WTC11 (cell line): Measurements from ENCODE around the gene MTMR3. TPM values are rescaled to one million over a fixed set of nuclear protein-coding genes. Genes with fewer than 3 reads are reported as not detected.

Source experiments
- ATAC-seq: fragments of 200-7000 bp; cut with Tn5 transposase; 2 replicates; pipeline ENCODE4 v1.10.0; 2021; ENCODE audit warnings: mild to moderate bottlenecking, moderate library complexity
- CTCF ChIA-PET: fragments of 300-600 bp; sonication (Branson Sonifier 250); formaldehyde crosslinking; loops from one replicate; lab custom pipeline; 2021; ENCODE audit warnings: antibody characterized with exemption; lab: Charles Lee
- POLR2A ChIA-PET: fragments of 350-600 bp; sonication (Branson Sonifier 250); formaldehyde crosslinking; loops from one replicate; lab custom pipeline; 2021; ENCODE audit warnings: antibody characterized with exemption; lab: Charles Lee
- DNase-seq: peaks from one replicate; pipeline ENCODE4 v3.0.0; 2021; ENCODE audit warnings: low spot score
- H3K27ac Mint-ChIP-seq: 2 replicates; pipeline ENCODE4 v1.8.0; 2021; ENCODE audit warnings: mixed read lengths
- H3K27me3 Mint-ChIP-seq: 2 replicates; pipeline ENCODE4 v1.8.0; 2021; ENCODE audit warnings: low read depth, mild to moderate bottlenecking, moderate library complexity, mixed read lengths
- H3K36me3 Mint-ChIP-seq: 2 replicates; pipeline ENCODE4 v1.8.0; 2021; ENCODE audit warnings: mixed read lengths
- H3K4me1 Mint-ChIP-seq: 2 replicates; pipeline ENCODE4 v1.8.0; 2022; ENCODE audit warnings: mixed read lengths
- H3K4me3 Mint-ChIP-seq: 2 replicates; pipeline ENCODE4 v1.8.0; 2021; ENCODE audit warnings: mild to moderate bottlenecking, moderate library complexity, mixed read lengths
- H3K9me3 Mint-ChIP-seq: 2 replicates; pipeline ENCODE4 v1.8.0; 2021; ENCODE audit warnings: mixed read lengths
- ATF1 ChIP-seq: sonication (generic); formaldehyde crosslinking; IDR thresholded peaks from 2 replicates; pipeline ENCODE4 v1.8.1; 2023; ENCODE audit warnings: mild to moderate bottlenecking, moderate library complexity, missing genetic modification reagents
- ATF2 ChIP-seq: sonication (generic); formaldehyde crosslinking; IDR thresholded peaks from 2 replicates; pipeline ENCODE4 v1.8.1; 2022; ENCODE audit warnings: low read depth, missing genetic modification reagents, borderline replicate concordance
- ATF6 ChIP-seq: sonication (generic); formaldehyde crosslinking; IDR thresholded peaks from 2 replicates; pipeline ENCODE4 v1.8.1; 2023; ENCODE audit warnings: mild to moderate bottlenecking, missing genetic modification reagents
- CREM ChIP-seq: sonication (generic); formaldehyde crosslinking; IDR thresholded peaks from 2 replicates; pipeline ENCODE4 v1.8.1; 2022; ENCODE audit warnings: mild to moderate bottlenecking, missing genetic modification reagents, moderate library complexity
- E2F1 ChIP-seq: sonication (generic); formaldehyde crosslinking; IDR thresholded peaks from 2 replicates; pipeline ENCODE4 v1.8.0; 2022; ENCODE audit warnings: mild to moderate bottlenecking, missing genetic modification reagents
- FOXP4 ChIP-seq: sonication (generic); formaldehyde crosslinking; IDR thresholded peaks from 2 replicates; pipeline ENCODE4 v1.8.0; 2022; ENCODE audit warnings: mild to moderate bottlenecking, missing genetic modification reagents
- JAZF1 ChIP-seq: fragments of 250-450 bp; sonication (Bioruptor Pico); IDR thresholded peaks from 2 replicates; pipeline ENCODE4 v1.9.0; 2021; ENCODE audit warnings: moderate library complexity, mild to moderate bottlenecking, inconsistent platforms
- JUN ChIP-seq: sonication (generic); formaldehyde crosslinking; IDR thresholded peaks from 2 replicates; pipeline ENCODE4 v1.8.0; 2023; ENCODE audit warnings: mild to moderate bottlenecking, missing genetic modification reagents
- MYBL2 ChIP-seq: sonication (generic); formaldehyde crosslinking; IDR thresholded peaks from 2 replicates; pipeline ENCODE4 v1.8.1; 2023; ENCODE audit warnings: mild to moderate bottlenecking, moderate library complexity, missing genetic modification reagents
- NR1H2 ChIP-seq: sonication (generic); formaldehyde crosslinking; IDR thresholded peaks from 2 replicates; pipeline ENCODE4 v1.9.0; 2021; ENCODE audit warnings: mild to moderate bottlenecking, moderate library complexity, missing genetic modification reagents
- NR3C1 ChIP-seq: sonication (generic); formaldehyde crosslinking; conservative IDR thresholded peaks from 2 replicates; pipeline ENCODE4 v1.8.1; 2023; ENCODE audit warnings: low read depth, mild to moderate bottlenecking, missing genetic modification reagents
- TEAD1 ChIP-seq: sonication (generic); formaldehyde crosslinking; IDR thresholded peaks from 2 replicates; pipeline ENCODE4 v1.8.0; 2022; ENCODE audit warnings: mild to moderate bottlenecking, missing genetic modification reagents
- TP53 ChIP-seq: sonication (generic); formaldehyde crosslinking; IDR thresholded peaks from 2 replicates; pipeline ENCODE4 v1.8.1; 2023; ENCODE audit warnings: mild to moderate bottlenecking, missing genetic modification reagents
- ZNF121 ChIP-seq: sonication (generic); formaldehyde crosslinking; IDR thresholded peaks from 2 replicates; pipeline ENCODE4 v1.8.0; 2023; ENCODE audit warnings: missing genetic modification reagents
- ZNF396 ChIP-seq: fragments of 250-450 bp; sonication (Bioruptor Pico); IDR thresholded peaks from 2 replicates; pipeline ENCODE4 v1.8.0; 2021; ENCODE audit warnings: mild to moderate bottlenecking, moderate library complexity, borderline replicate concordance
- ZNF423 ChIP-seq: fragments of 250-450 bp; sonication (Bioruptor Pico); IDR thresholded peaks from 2 replicates; pipeline ENCODE4 v2.1.2; 2022; ENCODE audit warnings: mild to moderate bottlenecking, moderate library complexity
- total RNA-seq: library from RNA; stranded (reverse); gene quantifications from 3 replicates; pipeline ENCODE4 v1.2.3, GENCODE V29; 2021
- TF ChIP-seq, protein P1 (sequence below): sonication (generic); formaldehyde crosslinking; IDR thresholded peaks from 2 replicates; pipeline ENCODE4 v1.8.1; 2022; ENCODE audit warnings: mild to moderate bottlenecking, missing genetic modification reagents, moderate library complexity, borderline replicate concordance
- TF ChIP-seq, protein P2 (sequence below): sonication (generic); formaldehyde crosslinking; IDR thresholded peaks from 2 replicates; pipeline ENCODE4 v1.8.1; 2023; ENCODE audit warnings: mild to moderate bottlenecking, missing genetic modification reagents, moderate library complexity
- TF ChIP-seq, protein P3 (sequence below): fragments of 250-450 bp; sonication (Bioruptor Pico); IDR thresholded peaks from 2 replicates; pipeline ENCODE4 v1.9.0; 2021; ENCODE audit warnings: moderate library complexity, mild to moderate bottlenecking, inconsistent platforms, borderline replicate concordance

Gene MTMR3
- total RNA-seq, 1 experiment from 2014 or later: 19.2 TPM

- DNase-seq (no peak), ATAC-seq (no peak)
- H3K27ac Mint-ChIP-seq: no peak overlapping the region
- no peak overlapping the region for H3K4me3 Mint-ChIP-seq
- no peak for TF ChIP-seq NR1H2 (CRISPR knock-in tag)
- no peak for TF ChIP-seq CREM (CRISPR knock-in tag)
- TF ChIP-seq JAZF1 (CRISPR knock-in tag): no peak
- no peak for TF ChIP-seq TP53 (CRISPR knock-in tag)
- no peak for TF ChIP-seq ATF1 (CRISPR knock-in tag)
- no peak for TF ChIP-seq TEAD1
- no peak for TF ChIP-seq NR3C1 (CRISPR knock-in tag)
- no peak for TF ChIP-seq E2F1 (CRISPR knock-in tag)
- no peak for TF ChIP-seq ZNF423 (CRISPR knock-in tag)
- TF ChIP-seq FOXP4: no peak
- no peaks in the 10 kb centered on the region for H3K27me3 Mint-ChIP-seq
- H3K4me1 Mint-ChIP-seq: peaks cover 58% of the 10 kb centered on the region
- no peaks in the 10 kb centered on the region for H3K36me3 Mint-ChIP-seq
- CTCF ChIA-PET: interaction anchor here (0.6 to 1.7 kb wide), 2 partner anchors 93 to 100 kb away, joined by 3 to 5 read pairs; no protein-coding TSS in a partner anchor
- POLR2A ChIA-PET: interaction anchor here (0.6 kb wide), 1 partner anchor 28 kb away, joined by 3 read pairs; no protein-coding TSS in a partner anchor
- no peaks in the 10 kb centered on the region for H3K9me3 Mint-ChIP-seq
Measured at GRCh38 chr22:29912141-29912540, 29.2 kb downstream of the MTMR3 start.

GRCh38 chr22:29912605-29913398, 29.8 kb downstream of the MTMR3 start:
- Mint-ChIP-seq H3K4me1 (peaks cover 59% of the 10 kb centered on the region), H3K4me3 (no peak overlapping the region), H3K9me3 (no peaks in the 10 kb centered on the region), H3K36me3 (no peaks in the 10 kb centered on the region), H3K27me3 (no peaks in the 10 kb centered on the region), H3K27ac (no peak overlapping the region; the same call in 1 of the 2 replicates)
- CTCF ChIA-PET: interaction anchor here (0.6 to 1.7 kb wide), 3 partner anchors 29 to 100 kb away, joined by 3 to 5 read pairs (median 3); no protein-coding TSS in a partner anchor
- DNase-seq (no peak), ATAC-seq (no peak)
- TF ChIP-seq, protein P1, sequence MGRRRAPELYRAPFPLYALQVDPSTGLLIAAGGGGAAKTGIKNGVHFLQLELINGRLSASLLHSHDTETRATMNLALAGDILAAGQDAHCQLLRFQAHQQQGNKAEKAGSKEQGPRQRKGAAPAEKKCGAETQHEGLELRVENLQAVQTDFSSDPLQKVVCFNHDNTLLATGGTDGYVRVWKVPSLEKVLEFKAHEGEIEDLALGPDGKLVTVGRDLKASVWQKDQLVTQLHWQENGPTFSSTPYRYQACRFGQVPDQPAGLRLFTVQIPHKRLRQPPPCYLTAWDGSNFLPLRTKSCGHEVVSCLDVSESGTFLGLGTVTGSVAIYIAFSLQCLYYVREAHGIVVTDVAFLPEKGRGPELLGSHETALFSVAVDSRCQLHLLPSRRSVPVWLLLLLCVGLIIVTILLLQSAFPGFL: no peak
- TF ChIP-seq ATF2 (CRISPR knock-in tag) (no peak), NR1H2 (CRISPR knock-in tag) (no peak), ZNF121 (CRISPR knock-in tag) (no peak), JUN (CRISPR knock-in tag) (no peak), ATF6 (CRISPR knock-in tag) (no peak), ZNF396 (CRISPR knock-in tag) (no peak), MYBL2 (CRISPR knock-in tag) (no peak)
- TF ChIP-seq, protein P2, sequence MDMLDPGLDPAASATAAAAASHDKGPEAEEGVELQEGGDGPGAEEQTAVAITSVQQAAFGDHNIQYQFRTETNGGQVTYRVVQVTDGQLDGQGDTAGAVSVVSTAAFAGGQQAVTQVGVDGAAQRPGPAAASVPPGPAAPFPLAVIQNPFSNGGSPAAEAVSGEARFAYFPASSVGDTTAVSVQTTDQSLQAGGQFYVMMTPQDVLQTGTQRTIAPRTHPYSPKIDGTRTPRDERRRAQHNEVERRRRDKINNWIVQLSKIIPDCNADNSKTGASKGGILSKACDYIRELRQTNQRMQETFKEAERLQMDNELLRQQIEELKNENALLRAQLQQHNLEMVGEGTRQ: no peak
- TF ChIP-seq, protein P3, sequence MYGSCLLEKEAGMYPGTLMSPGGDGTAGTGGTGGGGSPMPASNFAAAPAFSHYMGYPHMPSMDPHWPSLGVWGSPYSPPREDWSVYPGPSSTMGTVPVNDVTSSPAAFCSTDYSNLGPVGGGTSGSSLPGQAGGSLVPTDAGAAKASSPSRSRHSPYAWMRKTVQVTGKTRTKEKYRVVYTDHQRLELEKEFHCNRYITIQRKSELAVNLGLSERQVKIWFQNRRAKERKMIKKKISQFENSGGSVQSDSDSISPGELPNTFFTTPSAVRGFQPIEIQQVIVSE (CRISPR knock-in tag): no peak
- POLR2A ChIA-PET: no interaction called here
